ENCODE data around the gene ETS2.

- TF ChIP-seq CTCF (IDR thresholded peaks at IDR 0.05; ENCODE audit: low read length) = no peak
- TF ChIP-seq EZH2 (optimal IDR thresholded peaks at IDR 0.05; ENCODE audit: low read depth, low read length) = no peak
Measured at GRCh38 chr21:38774586-38775285, 31.0 kb upstream of the ETS2 start.
